Endothelial cell of umbilical vein (primary cell): ENCODE results near the gene PUS3. TPM values are rescaled to one million over a fixed set of nuclear protein-coding genes. Genes with fewer than 3 reads are reported as not detected.

Experiments used
- BruUV-seq: library from RNA; stranded (reverse); fragments of 400-500 nt; replicated peaks from 2 replicates; lab custom pipeline; 2021; lab: Mats Ljungman, UMichigan
- CTCF ChIA-PET: fragments of 300-600, 350-600 bp; sonication (Branson Sonifier 250); formaldehyde crosslinking; loops from one replicate; lab custom pipeline; 2021; ENCODE audit warnings: antibody characterized with exemption, inconsistent platforms; lab: Charles Lee
- POLR2A ChIA-PET: fragments of 300-600, 350-600 bp; sonication (Branson Sonifier 250); formaldehyde crosslinking; loops from one replicate; lab custom pipeline; 2021; ENCODE audit warnings: antibody characterized with exemption, inconsistent platforms; lab: Charles Lee
- DNase-seq: peaks from one replicate; pipeline ENCODE4 v3.0.0-alpha.2; 2011; ENCODE audit warnings: low read depth, low spot score
- FAIRE-seq: peaks from 2 replicates; lab custom pipeline; 2011; peaks lifted over from hg19 to GRCh38; lab: Jason Lieb, UNC
- H2AFZ ChIP-seq: 2 replicates; pipeline ENCODE4 v1.6.0; 2012; ENCODE audit warnings: low read depth, low read length, control low read depth, inconsistent platforms
- H3K27ac ChIP-seq: 2 replicates; pipeline ENCODE4 v1.5.1; 2011; ENCODE audit warnings: low read depth, mild to moderate bottlenecking, control low read depth, low read length, moderate library complexity; ENCODE audit not compliant: insufficient read depth
- H3K27me3 ChIP-seq, 2 experiments: 2 replicates each; pipeline versions ENCODE4 v1.6.0 to v1.6.1; 2011; ENCODE audit warnings: low read length in 2 of 2, mixed read lengths in 1 of 2; ENCODE audit not compliant: control insufficient read depth in 2 of 2, insufficient read depth in 2 of 2
- H3K36me3 ChIP-seq, 2 experiments: 2 replicates in 1 of 2; 3 replicates in 1 of 2; pipeline ENCODE4 v1.5.1; 2011; ENCODE audit warnings: low read length in 2 of 2, mild to moderate bottlenecking in 1 of 2, moderate library complexity in 1 of 2; ENCODE audit not compliant: control insufficient read depth in 2 of 2, insufficient read depth in 2 of 2; ENCODE audit errors: extremely low read depth in 1 of 2
- H3K4me1 ChIP-seq: 3 replicates; pipeline ENCODE4 v1.5.1; 2011; ENCODE audit warnings: mild to moderate bottlenecking, low read length; ENCODE audit not compliant: control insufficient read depth, insufficient read depth; ENCODE audit errors: extremely low read depth
- H3K4me2 ChIP-seq: 2 replicates; pipeline ENCODE4 v1.6.1; 2011; ENCODE audit warnings: low read length, control low read depth, mixed read lengths; ENCODE audit not compliant: insufficient read depth
- H3K4me3 ChIP-seq, 3 experiments: fragments of 200-600 bp in 1 of 3; sonication (generic), shearing (Covaris generic) in 1 of 3; replicated peaks in 1 of 3; 2 replicates each; pipeline ENCODE4 v1.5.1; 2011 to 2016; ENCODE audit warnings: control low read depth in 3 of 3, low read length in 3 of 3, mild to moderate bottlenecking in 2 of 3, inconsistent platforms in 1 of 3, low read depth in 1 of 3, moderate library complexity in 1 of 3; ENCODE audit not compliant: insufficient read depth in 1 of 3
- H3K79me2 ChIP-seq: 2 replicates; pipeline ENCODE4 v1.6.0; 2012; ENCODE audit warnings: low read length, inconsistent platforms; ENCODE audit not compliant: control insufficient read depth, insufficient read depth
- H3K9ac ChIP-seq: replicated peaks from 2 replicates; pipeline ENCODE3; 2011; ENCODE audit warnings: low read length, control low read depth; ENCODE audit not compliant: insufficient read depth; ENCODE audit errors: extremely low read depth
- H3K9me1 ChIP-seq: replicated peaks from 3 replicates; pipeline ENCODE4 v1.6.0; 2011; ENCODE audit warnings: mild to moderate bottlenecking, low read length; ENCODE audit not compliant: control insufficient read depth, insufficient read depth; ENCODE audit errors: extremely low read depth
- H3K9me3 ChIP-seq: replicated peaks from 2 replicates; pipeline ENCODE4 v1.5.1; 2012; ENCODE audit warnings: low read length, inconsistent platforms; ENCODE audit not compliant: control insufficient read depth, insufficient read depth
- H4K20me1 ChIP-seq: replicated peaks from 2 replicates; pipeline ENCODE3; 2011; ENCODE audit warnings: mild to moderate bottlenecking, low read length; ENCODE audit not compliant: control insufficient read depth, insufficient read depth; ENCODE audit errors: extremely low read depth
- CTCF ChIP-seq, 2 donors: IDR thresholded peaks; 1 replicate in 1 of 2; 2 replicates in 1 of 2; pipeline ENCODE4 v1.5.1; 2011; ENCODE audit warnings: low read length in 2 of 2, mild to moderate bottlenecking in 2 of 2, moderate library complexity in 2 of 2, control low read depth in 1 of 2, inconsistent platforms in 1 of 2, low read depth in 1 of 2; ENCODE audit not compliant: insufficient read depth in 1 of 2; ENCODE audit errors: extremely low read depth in 1 of 2
- EZH2 ChIP-seq: IDR thresholded peaks from 2 replicates; pipeline ENCODE4 v1.6.1; 2012; ENCODE audit warnings: borderline replicate concordance, low read depth, mild to moderate bottlenecking, moderate library complexity, low read length, inconsistent platforms; ENCODE audit not compliant: severe bottlenecking
- JUN ChIP-seq: IDR thresholded peaks from 2 replicates; pipeline ENCODE4 v1.6.1; 2011; ENCODE audit warnings: borderline replicate concordance, low read depth; ENCODE audit not compliant: insufficient read length, insufficient read depth
- MYC ChIP-seq: IDR thresholded peaks from one replicate; pipeline ENCODE4 v1.6.1; 2011; ENCODE audit warnings: mild to moderate bottlenecking, low read depth, low read length
- POLR2A ChIP-seq: IDR thresholded peaks from 2 replicates; pipeline ENCODE4 v1.6.1; 2012; ENCODE audit warnings: low read depth, mild to moderate bottlenecking, control low read depth, low read length
- POLR2AphosphoS5 ChIP-seq: IDR thresholded peaks from 2 replicates; pipeline ENCODE4 v1.6.1; 2012; ENCODE audit warnings: low read depth, mild to moderate bottlenecking, control low read depth, low read length, moderate library complexity; ENCODE audit not compliant: insufficient read depth
- dilution Hi-C: fragments of 300-500 bp; cut with MboI; formaldehyde crosslinking; loops from one replicate; pipeline ENCODE4 v1.15.0; 2019; ENCODE audit warnings: low sequenced_read_pairs; ENCODE audit not compliant: extremely low pct_ligation_motif_present
- intact Hi-C: fragments of 100-400 bp; cut with micrococcal nuclease; formaldehyde crosslinking; loops from one replicate; pipeline ENCODE4 v1.10.0; 2022
- polyA plus RNA-seq, 4 experiments: library from polyadenylated mRNA; depleted of rRNA in 3 of 4; stranded (reverse) in 3 of 4; unstranded in 1 of 4; fragments of >200 nt; gene quantifications; 2 replicates each; pipeline versions ENCODE4 v1.2.1 to v1.2.3, GENCODE V29; 2011 to 2012; ENCODE audit warnings: missing spikeins in 1 of 4
- total RNA-seq: library from RNA; stranded (reverse); gene quantifications from 2 replicates; pipeline ENCODE4 v1.2.3, GENCODE V29; 2021
- TF ChIP-seq, protein P1 (sequence below): IDR thresholded peaks from 2 replicates; pipeline ENCODE4 v1.6.1; 2011; ENCODE audit not compliant: insufficient read depth, insufficient read length

Gene PUS3
- total and polyA plus RNA-seq, 2 donors (not counting 3 experiments of a cell fraction or from before 2014, with no cell fraction given), result 5.1 to 10.3 TPM

DNA sequence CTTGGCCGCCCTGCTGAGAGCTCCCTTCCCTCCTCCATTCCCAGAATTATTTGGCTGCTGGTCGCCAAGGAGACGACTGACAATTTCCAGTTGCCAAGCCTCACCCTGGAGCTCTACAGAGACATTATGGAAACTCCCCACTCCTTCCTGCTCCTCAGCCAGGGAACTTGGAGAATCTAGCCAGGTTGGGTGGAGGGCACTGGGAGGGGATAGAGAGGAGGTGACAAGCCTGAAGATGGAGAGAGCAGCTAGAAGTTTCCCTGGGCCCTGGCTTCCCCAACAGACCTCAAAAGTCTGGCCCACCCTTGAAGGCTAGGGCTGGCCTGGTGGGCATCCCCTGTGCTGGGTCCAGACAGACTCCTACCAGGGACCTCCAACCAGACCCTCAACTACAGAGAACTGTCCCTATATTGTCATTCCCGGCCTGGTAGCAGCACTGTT, 36.1 kb upstream of the PUS3 start:
- no peak overlapping the region for H3K4me2 ChIP-seq
- no peak overlapping the region for H3K9ac ChIP-seq
- H3K79me2 ChIP-seq, result no peaks in the 10 kb centered on the region
- no peak for DNase-seq
- no peak overlapping the region for H3K4me3 ChIP-seq
- no peaks in the 10 kb centered on the region for H3K9me1 ChIP-seq
- no peak for FAIRE-seq
- no peaks in the 10 kb centered on the region for H4K20me1 ChIP-seq
- H3K9me3 ChIP-seq, result no peaks in the 10 kb centered on the region
- TF ChIP-seq POLR2AphosphoS5, result no peak
- TF ChIP-seq CTCF (IDR thresholded peaks at IDR 0.05; ENCODE audit: extremely low read depth in 1 of 2, insufficient read depth in 1 of 2, low read depth in 1 of 2, low read length in 2 of 2), result no peak
- no peaks in the 10 kb centered on the region for H3K4me1 ChIP-seq
- no peaks in the 10 kb centered on the region for H3K36me3 ChIP-seq
- CTCF ChIA-PET, result interaction anchor here (10.5 kb wide), 1 partner anchor 254 kb away, joined by 147 read pairs; no protein-coding TSS in a partner anchor
- no peaks in the 10 kb centered on the region for H3K27me3 ChIP-seq
- intact Hi-C loops (no loop called here), dilution Hi-C loops (no loop called here)
- no peak overlapping the region for H3K27ac ChIP-seq
- no peak overlapping the region for H2AFZ ChIP-seq
- POLR2A ChIA-PET, result no interaction called here
- no TSS peak for BruUV-seq

DNA sequence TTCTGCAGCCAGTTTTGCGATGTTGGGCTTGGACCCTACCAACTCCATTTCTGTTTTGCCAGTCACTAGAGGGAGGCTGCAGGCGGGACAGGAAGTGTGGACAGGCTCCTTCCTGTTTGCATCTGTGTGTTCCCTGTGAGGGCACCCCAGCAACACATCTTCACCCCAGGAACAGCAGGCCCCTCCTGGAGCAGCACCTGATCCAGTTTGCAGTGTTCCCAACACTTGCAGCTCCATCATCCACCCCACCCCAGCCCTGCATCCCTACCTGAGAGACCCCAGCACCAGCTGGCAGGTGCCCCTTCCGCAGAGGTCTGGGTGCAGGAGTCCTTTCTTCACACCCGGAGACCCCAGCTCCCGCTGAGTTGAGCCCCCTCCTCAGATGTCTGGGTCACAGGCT, 35.4 kb upstream of the PUS3 start:
- Histone ChIP-seq H3K9me3 (no peaks in the 10 kb centered on the region), H4K20me1 (no peaks in the 10 kb centered on the region), H3K9me1 (no peaks in the 10 kb centered on the region), H3K4me2 (no peak overlapping the region), H3K27me3 (no peaks in the 10 kb centered on the region), H3K4me3 (no peak overlapping the region), H3K27ac (no peak overlapping the region), H3K36me3 (no peaks in the 10 kb centered on the region), H2AFZ (no peak overlapping the region), H3K9ac (no peak overlapping the region), H3K79me2 (no peaks in the 10 kb centered on the region), H3K4me1 (no peaks in the 10 kb centered on the region)
- BruUV-seq, result no TSS peak
- FAIRE-seq (no peak), DNase-seq (no peak)
- dilution Hi-C loops (no loop called here), intact Hi-C loops (no loop called here)
- TF ChIP-seq EZH2, result no peak
- no peak for TF ChIP-seq MYC
- TF ChIP-seq, protein P1, sequence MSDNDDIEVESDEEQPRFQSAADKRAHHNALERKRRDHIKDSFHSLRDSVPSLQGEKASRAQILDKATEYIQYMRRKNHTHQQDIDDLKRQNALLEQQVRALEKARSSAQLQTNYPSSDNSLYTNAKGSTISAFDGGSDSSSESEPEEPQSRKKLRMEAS, result no peak
- no peak for TF ChIP-seq POLR2A
- no peak for TF ChIP-seq JUN
- TF ChIP-seq POLR2AphosphoS5, result no peak
- ChIA-PET POLR2A (no interaction called here), CTCF (interaction anchor here (10.5 kb wide), 1 partner anchor 254 kb away, joined by 147 read pairs; no protein-coding TSS in a partner anchor)
